ENCODE data around the gene SIAH3. TPM values are rescaled to one million over a fixed set of nuclear protein-coding genes. Genes with fewer than 3 reads are reported as not detected.
"Not testable (repeated sequence)": the region's sequence is repeated elsewhere in the genome, so short reads cannot be mapped to it uniquely, and the experiment has no call there.

The SIAH3 gene
- total and polyA plus RNA-seq, 5 donors from 2014 or later = 0.03 TPM; not detected in 4

DNA sequence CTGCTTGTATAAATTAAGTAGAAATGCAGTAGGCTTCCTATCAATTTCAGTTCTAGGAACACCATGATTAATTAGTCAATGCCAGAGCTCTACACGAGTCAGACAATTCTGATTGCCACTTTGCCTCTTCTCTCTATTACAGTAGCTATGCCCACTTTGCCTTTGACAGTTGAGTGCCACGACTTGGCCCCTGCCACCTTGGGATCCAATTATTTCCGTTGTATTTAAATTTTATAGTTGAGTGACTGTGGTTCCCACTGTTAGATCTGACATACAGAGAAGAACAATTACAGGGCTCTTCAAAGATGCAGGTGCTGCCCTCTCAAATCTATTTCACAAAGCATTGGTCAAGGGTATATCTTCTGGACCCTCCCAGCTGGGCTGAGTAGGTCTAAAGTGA lies 94.0 kb downstream of the SIAH3 start:
- not testable (repeated sequence) for H3K36me3 Mint-ChIP-seq; H3K27me3 ChIP-seq (ENCODE audit: control insufficient read depth, insufficient read depth, low read length); H3K27me3 Mint-ChIP-seq; H3K4me1 ChIP-seq (ENCODE audit: control insufficient read depth, insufficient read depth, low read length, poor library complexity, severe bottlenecking); H3K9me3 ChIP-seq (ENCODE audit: control insufficient read depth in 2 of 2, low read length in 2 of 2); H3K4me3 ChIP-seq (ENCODE audit: low read depth, low read length); H3K27ac Mint-ChIP-seq; H3K27ac ChIP-seq (ENCODE audit: insufficient read depth, low read length, poor library complexity, severe bottlenecking); H3K36me3 ChIP-seq (ENCODE audit: control insufficient read depth, insufficient read depth, low read length); ATAC-seq (ENCODE audit: low read depth in 2 of 2); DNase-seq; H3K4me3 Mint-ChIP-seq; H3K4me1 Mint-ChIP-seq
- peaks cover 0 to 14% (median 7%) of the 10 kb centered on the region in 7 donors for H3K9me3 Mint-ChIP-seq

- H3K4me3 Mint-ChIP-seq; H3K4me1 Mint-ChIP-seq; H3K36me3 ChIP-seq (ENCODE audit: control insufficient read depth, insufficient read depth, low read length); H3K4me3 ChIP-seq (ENCODE audit: low read depth, low read length); H3K27me3 ChIP-seq (ENCODE audit: control insufficient read depth, insufficient read depth, low read length); H3K36me3 Mint-ChIP-seq; H3K9me3 ChIP-seq (ENCODE audit: control insufficient read depth in 2 of 2, low read length in 2 of 2); H3K27me3 Mint-ChIP-seq; H3K4me1 ChIP-seq (ENCODE audit: control insufficient read depth, insufficient read depth, low read length, poor library complexity, severe bottlenecking); H3K27ac Mint-ChIP-seq; ATAC-seq (ENCODE audit: low read depth in 2 of 2); H3K27ac ChIP-seq (ENCODE audit: insufficient read depth, low read length, poor library complexity, severe bottlenecking); DNase-seq: not testable (repeated sequence)
- H3K9me3 Mint-ChIP-seq = peaks cover 0 to 14% (median 7%) of the 10 kb centered on the region in 7 donors
Measured at GRCh38 chr13:45756498-45756897, 95.1 kb downstream of the SIAH3 start.

DNA sequence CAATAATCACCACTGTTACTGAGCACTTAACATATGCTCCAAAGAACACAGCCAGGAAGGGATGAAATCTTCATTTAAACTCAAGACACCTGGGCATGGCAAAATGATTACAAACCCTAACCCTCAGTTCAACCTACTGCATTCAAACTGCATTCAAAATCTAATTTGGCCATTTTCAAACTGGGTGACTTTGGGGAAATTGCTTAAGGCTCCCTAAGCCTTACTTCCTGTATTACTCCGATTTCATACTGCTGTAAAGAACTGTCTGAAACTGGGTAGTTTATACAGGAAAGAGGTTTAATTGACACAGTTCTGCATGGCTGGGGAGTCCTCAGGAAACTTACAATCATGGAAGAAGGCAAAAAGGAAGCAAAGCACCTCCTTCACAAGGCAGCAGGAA lies 99.0 kb downstream of the SIAH3 start:
- H3K9me3 Mint-ChIP-seq = peaks cover 0 to 3% (median 1%) of the 10 kb centered on the region in 7 donors
- no peaks in the 10 kb centered on the region for H3K36me3 ChIP-seq (ENCODE audit: control insufficient read depth, insufficient read depth, low read length)
- peaks cover 11% of the 10 kb centered on the region for H3K27me3 Mint-ChIP-seq
- ATAC-seq (ENCODE audit: low read depth in 2 of 2) (no peak), DNase-seq (no peak)
- peaks cover 0 to under 1% of the 10 kb centered on the region in 2 experiments for H3K9me3 ChIP-seq (ENCODE audit: control insufficient read depth in 2 of 2, low read length in 2 of 2)
- no peaks in the 10 kb centered on the region for H3K4me1 Mint-ChIP-seq
- no peaks in the 10 kb centered on the region for H3K27me3 ChIP-seq (ENCODE audit: control insufficient read depth, insufficient read depth, low read length)
- no peak overlapping the region for H3K4me3 Mint-ChIP-seq
- no peak overlapping the region for H3K27ac Mint-ChIP-seq
- no peak overlapping the region for H3K27ac ChIP-seq (ENCODE audit: insufficient read depth, low read length, poor library complexity, severe bottlenecking)
- no peaks in the 10 kb centered on the region for H3K4me1 ChIP-seq (ENCODE audit: control insufficient read depth, insufficient read depth, low read length, poor library complexity, severe bottlenecking)
- no peaks in the 10 kb centered on the region for H3K36me3 Mint-ChIP-seq
- no peak overlapping the region for H3K4me3 ChIP-seq (ENCODE audit: low read depth, low read length)

- Mint-ChIP-seq H3K27ac (no peak overlapping the region), H3K36me3 (no peaks in the 10 kb centered on the region), H3K27me3 (peaks cover 11% of the 10 kb centered on the region), H3K9me3 (peaks cover 0 to 2% (median 0%) of the 10 kb centered on the region in 7 donors), H3K4me1 (no peaks in the 10 kb centered on the region), H3K4me3 (no peak overlapping the region)
- Histone ChIP-seq H3K4me3 (ENCODE audit: low read depth, low read length) (no peak overlapping the region), H3K36me3 (ENCODE audit: control insufficient read depth, insufficient read depth, low read length) (no peaks in the 10 kb centered on the region), H3K4me1 (ENCODE audit: control insufficient read depth, insufficient read depth, low read length, poor library complexity, severe bottlenecking) (no peaks in the 10 kb centered on the region), H3K9me3 (ENCODE audit: control insufficient read depth in 2 of 2, low read length in 2 of 2) (no peaks in the 10 kb centered on the region), H3K27me3 (ENCODE audit: control insufficient read depth, insufficient read depth, low read length) (no peaks in the 10 kb centered on the region), H3K27ac (ENCODE audit: insufficient read depth, low read length, poor library complexity, severe bottlenecking) (no peak overlapping the region)
- no peak for ATAC-seq (ENCODE audit: low read depth in 2 of 2)
- no peak for DNase-seq
Measured at GRCh38 chr13:45751885-45752284, 99.7 kb downstream of the SIAH3 start.

GRCh38 chr13:45750566-45750965 lies 101.0 kb downstream of the SIAH3 start:
- Mint-ChIP-seq H3K4me1 (no peaks in the 10 kb centered on the region), H3K36me3 (no peaks in the 10 kb centered on the region), H3K4me3 (no peak overlapping the region), H3K27ac (no peak overlapping the region), H3K27me3 (peaks cover 16% of the 10 kb centered on the region), H3K9me3 (peaks cover 0 to 2% (median 0%) of the 10 kb centered on the region in 7 donors)
- Histone ChIP-seq H3K27me3 (ENCODE audit: control insufficient read depth, insufficient read depth, low read length) (no peaks in the 10 kb centered on the region), H3K4me1 (ENCODE audit: control insufficient read depth, insufficient read depth, low read length, poor library complexity, severe bottlenecking) (no peaks in the 10 kb centered on the region), H3K9me3 (ENCODE audit: control insufficient read depth in 2 of 2, low read length in 2 of 2) (no peaks in the 10 kb centered on the region), H3K27ac (ENCODE audit: insufficient read depth, low read length, poor library complexity, severe bottlenecking) (no peak overlapping the region), H3K4me3 (ENCODE audit: low read depth, low read length) (no peak overlapping the region), H3K36me3 (ENCODE audit: control insufficient read depth, insufficient read depth, low read length) (no peaks in the 10 kb centered on the region)
- ATAC-seq (ENCODE audit: low read depth in 2 of 2) = no peak
- DNase-seq = no peak

DNA sequence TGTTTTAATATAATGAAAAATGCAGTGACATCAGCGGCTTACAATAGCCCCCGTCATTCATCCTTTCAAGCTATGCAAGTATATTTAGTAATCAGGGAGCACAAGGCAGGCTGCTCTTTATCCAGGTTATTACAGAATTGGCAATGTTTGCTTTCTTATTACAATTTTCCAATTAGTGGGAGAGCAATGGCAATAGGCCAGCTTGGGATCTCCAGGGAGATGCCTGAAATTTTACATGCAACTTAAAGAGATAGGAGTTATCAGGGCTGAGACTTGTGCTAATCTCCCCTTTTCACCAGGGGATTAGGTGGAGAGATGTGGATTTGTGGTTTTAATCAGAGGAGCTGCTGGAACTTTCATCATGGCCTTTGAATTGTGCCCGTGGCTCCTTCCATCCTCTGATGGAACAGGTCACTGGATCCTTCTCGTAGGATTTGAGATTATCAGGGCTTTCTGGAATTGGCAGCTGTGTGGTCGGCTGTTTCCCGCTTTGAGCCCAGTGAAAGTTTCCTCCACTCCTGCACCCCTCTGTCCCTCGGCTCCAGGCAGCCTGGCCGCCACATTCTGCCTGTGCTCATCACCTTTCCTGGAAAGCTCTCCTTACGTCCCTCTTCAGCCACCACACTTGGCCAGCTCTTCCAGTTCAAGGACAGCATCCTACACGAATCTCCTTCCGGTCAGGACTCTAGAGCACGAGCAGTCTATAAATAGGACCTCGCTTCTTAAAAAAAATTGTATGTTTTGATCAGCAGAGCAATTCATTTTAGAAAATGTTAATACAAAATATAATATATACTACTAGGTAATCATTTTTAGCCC lies 102.4 kb downstream of the SIAH3 start:
- Mint-ChIP-seq H3K4me1 (peaks cover 0 to 2% (median 0%) of the 10 kb centered on the region in 4 donors), H3K36me3 (no peaks in the 10 kb centered on the region), H3K27me3 (peaks cover 16% of the 10 kb centered on the region), H3K4me3 (no peak overlapping the region), H3K9me3 (peaks cover 0 to 2% (median 0%) of the 10 kb centered on the region in 7 donors), H3K27ac (no peak overlapping the region)
- ATAC-seq (ENCODE audit: low read depth in 2 of 2) (no peak), DNase-seq (no peak)
- no peaks in the 10 kb centered on the region for H3K36me3 ChIP-seq (ENCODE audit: control insufficient read depth, insufficient read depth, low read length)
- no peak overlapping the region for H3K4me3 ChIP-seq (ENCODE audit: low read depth, low read length)
- no peaks in the 10 kb centered on the region for H3K27me3 ChIP-seq (ENCODE audit: control insufficient read depth, insufficient read depth, low read length)
- H3K9me3 ChIP-seq (ENCODE audit: control insufficient read depth in 2 of 2, low read length in 2 of 2) = no peaks in the 10 kb centered on the region
- H3K4me1 ChIP-seq (ENCODE audit: control insufficient read depth, insufficient read depth, low read length, poor library complexity, severe bottlenecking) = no peaks in the 10 kb centered on the region
- H3K27ac ChIP-seq (ENCODE audit: insufficient read depth, low read length, poor library complexity, severe bottlenecking) = no peak overlapping the region

GRCh38 chr13:45747071-45747470 lies 104.5 kb downstream of the SIAH3 start:
- H3K4me3 ChIP-seq (ENCODE audit: low read depth, low read length) = no peak overlapping the region
- DNase-seq (no peak), ATAC-seq (ENCODE audit: low read depth in 2 of 2) (no peak)
- H3K27ac ChIP-seq (ENCODE audit: insufficient read depth, low read length, poor library complexity, severe bottlenecking) = no peak overlapping the region
- H3K27me3 ChIP-seq (ENCODE audit: control insufficient read depth, insufficient read depth, low read length) = no peaks in the 10 kb centered on the region
- H3K4me3 Mint-ChIP-seq = no peak overlapping the region
- H3K36me3 ChIP-seq (ENCODE audit: control insufficient read depth, insufficient read depth, low read length) = no peaks in the 10 kb centered on the region
- H3K27ac Mint-ChIP-seq = no peak overlapping the region
- H3K4me1 Mint-ChIP-seq = peaks cover 0 to 2% (median 0%) of the 10 kb centered on the region in 4 donors
- peaks cover 0 to 1% (median 0%) of the 10 kb centered on the region in 7 donors for H3K9me3 Mint-ChIP-seq
- H3K27me3 Mint-ChIP-seq = peaks cover 16% of the 10 kb centered on the region
- no peaks in the 10 kb centered on the region for H3K4me1 ChIP-seq (ENCODE audit: control insufficient read depth, insufficient read depth, low read length, poor library complexity, severe bottlenecking)
- no peaks in the 10 kb centered on the region for H3K36me3 Mint-ChIP-seq
- H3K9me3 ChIP-seq (ENCODE audit: control insufficient read depth in 2 of 2, low read length in 2 of 2) = no peaks in the 10 kb centered on the region

DNA sequence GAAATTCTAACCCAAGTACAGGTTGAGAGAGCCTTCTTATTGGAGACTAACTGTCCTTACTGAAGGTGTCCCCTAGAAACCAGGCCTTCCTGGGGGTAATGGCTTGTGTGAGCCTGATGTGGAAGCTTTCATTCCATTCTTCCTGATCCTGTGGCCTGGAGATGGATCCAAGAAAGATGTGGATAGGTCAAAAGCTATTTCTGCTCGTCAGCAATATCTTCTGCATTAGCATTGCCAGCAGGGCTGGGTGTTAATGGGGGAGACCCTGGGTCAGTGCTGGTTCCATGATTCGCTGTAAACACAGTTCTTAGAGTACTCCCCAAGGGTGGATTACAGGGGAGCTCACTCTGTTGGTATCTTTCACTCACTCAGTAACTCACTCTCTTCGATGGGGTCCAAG lies 106.6 kb downstream of the SIAH3 start:
- H3K4me1 ChIP-seq (ENCODE audit: control insufficient read depth, insufficient read depth, low read length, poor library complexity, severe bottlenecking) = no peaks in the 10 kb centered on the region
- H3K27ac ChIP-seq (ENCODE audit: insufficient read depth, low read length, poor library complexity, severe bottlenecking) = no peak overlapping the region
- H3K36me3 ChIP-seq (ENCODE audit: control insufficient read depth, insufficient read depth, low read length) = no peaks in the 10 kb centered on the region
- H3K27me3 ChIP-seq (ENCODE audit: control insufficient read depth, insufficient read depth, low read length) = no peaks in the 10 kb centered on the region
- no peaks in the 10 kb centered on the region for H3K9me3 ChIP-seq (ENCODE audit: control insufficient read depth in 2 of 2, low read length in 2 of 2)
- no peak for DNase-seq
- H3K27me3 Mint-ChIP-seq = peaks cover 14% of the 10 kb centered on the region
- H3K36me3 Mint-ChIP-seq = no peaks in the 10 kb centered on the region
- no peak overlapping the region for H3K4me3 Mint-ChIP-seq
- ATAC-seq (ENCODE audit: low read depth in 2 of 2) = no peak
- H3K27ac Mint-ChIP-seq = no peak overlapping the region
- peaks cover 0 to 2% (median 0%) of the 10 kb centered on the region in 4 donors for H3K4me1 Mint-ChIP-seq
- no peak overlapping the region for H3K4me3 ChIP-seq (ENCODE audit: low read depth, low read length)
- H3K9me3 Mint-ChIP-seq = peaks cover 0 to 1% (median 0%) of the 10 kb centered on the region in 7 donors

Data from CD4-positive, CD25-positive, alpha-beta regulatory T cell (primary cell).